Ascending aorta (tissue), 2 donors: ENCODE results near the gene SIRPG. TPM values are rescaled to one million over a fixed set of nuclear protein-coding genes. Genes with fewer than 3 reads are reported as not detected.

ENCODE experiments used
- DNase-seq, 2 donors: peaks; one replicate each; pipeline ENCODE4 v3.0.0-alpha.2; 2019; ENCODE audit warnings: low spot score in 2 of 2
- H3K27ac ChIP-seq, 2 donors: fragments of 200-600 bp; sonication (generic); one replicate each; pipeline ENCODE4 v1.5.1; 2016 to 2017; ENCODE audit warnings: mild to moderate bottlenecking in 1 of 2
- H3K27me3 ChIP-seq: fragments of 200-600 bp; sonication (generic); one replicate; pipeline ENCODE4 v1.5.1; 2017
- H3K36me3 ChIP-seq, 2 donors: fragments of 200-600 bp; sonication (generic); one replicate each; pipeline ENCODE4 v1.5.1; 2016
- H3K4me1 ChIP-seq, 2 donors: fragments of 200-600 bp; sonication (generic); one replicate each; pipeline ENCODE4 v1.5.1; 2016 to 2017; ENCODE audit warnings: mild to moderate bottlenecking in 1 of 2
- H3K4me3 ChIP-seq, 2 donors: fragments of 200-600 bp; sonication (generic); one replicate each; pipeline ENCODE4 v1.5.1; 2016 to 2017; ENCODE audit warnings: mild to moderate bottlenecking in 1 of 2
- H3K9me3 ChIP-seq, 2 donors: fragments of 200-600 bp; sonication (generic); one replicate each; pipeline ENCODE4 v1.5.1; 2016
- intact Hi-C: fragments of 100-400 bp; cut with DNase I; formaldehyde crosslinking; loops from one replicate; pipeline ENCODE4 v1.15.1; 2023
- total RNA-seq: library from RNA; depleted of rRNA; stranded (reverse); fragments of >200 nt; gene quantifications from one replicate; pipeline ENCODE4 v1.1.0, GENCODE V29; 2016
- TF ChIP-seq, protein P1 (sequence below), 3 experiments: fragments of 200-600 bp in 2 of 3; fragments of 450-650 bp in 1 of 3; sonication (generic) in 2 of 3; IDR thresholded peaks; one replicate each; pipeline ENCODE4 v1.5.1; 2016 to 2019; ENCODE audit warnings: antibody characterized with exemption in 3 of 3, mild to moderate bottlenecking in 1 of 3, moderate library complexity in 1 of 3

Gene SIRPG
- total RNA-seq, 1 donor from 2014 or later, result not detected

DNA sequence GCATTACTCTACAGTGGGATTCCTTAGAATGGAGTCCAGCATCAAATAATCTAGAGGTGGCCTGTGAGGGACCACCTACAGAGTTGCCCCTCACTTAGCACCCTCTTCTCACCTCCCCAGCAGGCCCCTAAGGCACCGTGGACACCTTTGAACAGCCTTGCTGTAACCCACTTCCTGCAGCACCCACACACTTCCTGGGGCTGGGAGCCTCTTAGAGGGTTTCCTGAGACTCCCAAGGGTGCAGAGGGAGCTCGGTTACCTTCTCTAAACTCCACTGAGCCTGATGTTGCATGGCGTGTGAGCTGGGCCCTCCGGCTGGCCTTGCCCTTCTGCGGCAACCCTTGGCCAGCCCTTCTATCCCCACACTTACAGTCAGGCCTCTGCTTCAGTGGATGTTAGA lies 7.3 kb upstream of the SIRPG start:
- H3K4me3 ChIP-seq, result no peak overlapping the region
- no peak for DNase-seq
- H3K27me3 ChIP-seq, result no peaks in the 10 kb centered on the region
- intact Hi-C loops, result no loop called here
- H3K9me3 ChIP-seq, result no peaks in the 10 kb centered on the region
- H3K4me1 ChIP-seq, result no peaks in the 10 kb centered on the region
- no peak overlapping the region for H3K27ac ChIP-seq
- TF ChIP-seq, protein P1, sequence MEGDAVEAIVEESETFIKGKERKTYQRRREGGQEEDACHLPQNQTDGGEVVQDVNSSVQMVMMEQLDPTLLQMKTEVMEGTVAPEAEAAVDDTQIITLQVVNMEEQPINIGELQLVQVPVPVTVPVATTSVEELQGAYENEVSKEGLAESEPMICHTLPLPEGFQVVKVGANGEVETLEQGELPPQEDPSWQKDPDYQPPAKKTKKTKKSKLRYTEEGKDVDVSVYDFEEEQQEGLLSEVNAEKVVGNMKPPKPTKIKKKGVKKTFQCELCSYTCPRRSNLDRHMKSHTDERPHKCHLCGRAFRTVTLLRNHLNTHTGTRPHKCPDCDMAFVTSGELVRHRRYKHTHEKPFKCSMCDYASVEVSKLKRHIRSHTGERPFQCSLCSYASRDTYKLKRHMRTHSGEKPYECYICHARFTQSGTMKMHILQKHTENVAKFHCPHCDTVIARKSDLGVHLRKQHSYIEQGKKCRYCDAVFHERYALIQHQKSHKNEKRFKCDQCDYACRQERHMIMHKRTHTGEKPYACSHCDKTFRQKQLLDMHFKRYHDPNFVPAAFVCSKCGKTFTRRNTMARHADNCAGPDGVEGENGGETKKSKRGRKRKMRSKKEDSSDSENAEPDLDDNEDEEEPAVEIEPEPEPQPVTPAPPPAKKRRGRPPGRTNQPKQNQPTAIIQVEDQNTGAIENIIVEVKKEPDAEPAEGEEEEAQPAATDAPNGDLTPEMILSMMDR (IDR thresholded peaks at IDR 0.05), result no peak
- no peaks in the 10 kb centered on the region for H3K36me3 ChIP-seq

DNA sequence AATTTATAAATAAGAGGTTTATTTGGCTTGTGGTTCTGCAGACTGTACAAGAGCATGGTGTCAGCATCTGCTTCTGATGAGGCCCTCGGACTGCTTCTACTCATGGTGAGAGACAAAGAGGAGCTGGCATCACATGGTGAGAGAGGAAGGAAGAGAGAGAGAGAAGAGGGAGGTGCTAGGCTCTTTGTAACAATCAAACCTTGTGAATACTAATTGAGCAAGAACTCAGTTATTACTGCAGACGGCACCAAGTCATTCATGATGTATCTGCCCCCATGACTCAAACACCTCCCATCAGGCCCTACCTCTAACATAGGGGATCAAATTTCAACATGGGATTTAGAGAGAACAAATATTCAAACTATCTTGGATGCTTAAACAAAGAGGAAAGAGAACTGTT lies 6.3 kb upstream of the SIRPG start:
- no peaks in the 10 kb centered on the region for H3K4me1 ChIP-seq
- H3K9me3 ChIP-seq, result no peaks in the 10 kb centered on the region
- intact Hi-C loops, result no loop called here
- no peak overlapping the region for H3K4me3 ChIP-seq
- no peak overlapping the region for H3K27ac ChIP-seq
- DNase-seq, result no peak
- no peaks in the 10 kb centered on the region for H3K36me3 ChIP-seq
- TF ChIP-seq, protein P1 (IDR thresholded peaks at IDR 0.05), result no peak
- H3K27me3 ChIP-seq, result no peaks in the 10 kb centered on the region

DNA sequence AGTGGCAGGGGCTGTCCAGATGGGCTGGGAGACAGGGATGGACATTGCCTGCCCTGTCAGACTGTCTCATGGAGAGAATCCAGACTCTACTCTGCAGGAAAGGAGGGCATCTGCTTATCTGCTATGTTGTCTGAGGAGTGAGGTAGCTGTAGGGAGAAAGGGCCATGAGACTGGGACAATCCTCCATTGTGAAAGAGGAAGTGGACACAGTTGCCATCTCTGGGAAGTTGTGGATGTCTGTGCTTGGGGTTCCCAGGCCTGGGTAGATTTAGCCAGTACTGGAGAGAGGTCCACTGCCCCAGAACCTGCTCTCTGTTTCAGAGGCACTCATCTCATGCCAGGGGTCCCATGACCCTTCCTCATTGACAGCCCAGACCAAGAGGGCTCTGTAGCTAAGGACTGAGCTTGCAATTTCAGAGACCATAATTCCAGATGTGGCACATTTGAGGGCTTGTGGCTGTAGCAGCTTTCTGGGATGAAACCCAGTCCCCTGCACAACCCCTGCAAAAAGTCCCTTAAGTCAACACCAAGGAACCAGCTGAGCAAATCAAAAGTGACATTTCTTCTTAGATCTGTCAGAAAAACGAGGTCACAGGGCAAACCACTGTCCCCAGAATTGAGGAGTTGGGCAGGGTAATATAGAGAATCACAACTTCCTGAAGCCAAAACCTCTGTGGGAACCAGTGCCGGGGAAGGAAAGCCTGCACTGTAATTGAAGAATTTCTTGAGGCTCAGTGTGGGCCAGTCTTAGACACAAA lies 4.1 kb upstream of the SIRPG start:
- TF ChIP-seq, protein P1 (IDR thresholded peaks at IDR 0.05), result no peak
- no peaks in the 10 kb centered on the region for H3K4me1 ChIP-seq
- H3K36me3 ChIP-seq, result no peaks in the 10 kb centered on the region
- intact Hi-C loops, result no loop called here
- H3K27ac ChIP-seq, result no peak overlapping the region
- no peaks in the 10 kb centered on the region for H3K27me3 ChIP-seq
- no peak overlapping the region for H3K4me3 ChIP-seq
- no peaks in the 10 kb centered on the region for H3K9me3 ChIP-seq
- no peak for DNase-seq

DNA sequence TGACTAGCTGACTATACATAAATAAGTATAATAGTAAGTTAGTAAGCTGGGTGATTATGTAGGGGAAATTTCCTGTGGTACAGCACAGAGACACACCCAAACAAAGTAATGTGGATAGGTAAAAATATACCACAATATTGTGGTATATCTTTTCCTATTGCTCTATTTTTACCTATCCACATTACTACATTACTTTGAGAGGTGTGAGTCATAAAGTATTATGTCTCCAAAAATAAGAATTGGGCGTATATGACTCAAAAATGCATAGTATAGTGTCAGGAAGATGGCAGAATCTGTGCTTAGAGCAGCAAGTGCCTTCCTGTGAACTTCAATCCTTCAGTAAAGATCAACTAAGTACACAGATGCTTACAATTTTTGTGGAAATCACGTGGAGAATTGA lies 2.7 kb upstream of the SIRPG start:
- TF ChIP-seq, protein P1 (IDR thresholded peaks at IDR 0.05), result no peak
- H3K27me3 ChIP-seq, result no peaks in the 10 kb centered on the region
- intact Hi-C loops, result no loop called here
- H3K9me3 ChIP-seq, result no peaks in the 10 kb centered on the region
- no peak overlapping the region for H3K4me3 ChIP-seq
- H3K36me3 ChIP-seq, result no peaks in the 10 kb centered on the region
- no peaks in the 10 kb centered on the region for H3K4me1 ChIP-seq
- H3K27ac ChIP-seq, result no peak overlapping the region
- DNase-seq, result no peak

DNA sequence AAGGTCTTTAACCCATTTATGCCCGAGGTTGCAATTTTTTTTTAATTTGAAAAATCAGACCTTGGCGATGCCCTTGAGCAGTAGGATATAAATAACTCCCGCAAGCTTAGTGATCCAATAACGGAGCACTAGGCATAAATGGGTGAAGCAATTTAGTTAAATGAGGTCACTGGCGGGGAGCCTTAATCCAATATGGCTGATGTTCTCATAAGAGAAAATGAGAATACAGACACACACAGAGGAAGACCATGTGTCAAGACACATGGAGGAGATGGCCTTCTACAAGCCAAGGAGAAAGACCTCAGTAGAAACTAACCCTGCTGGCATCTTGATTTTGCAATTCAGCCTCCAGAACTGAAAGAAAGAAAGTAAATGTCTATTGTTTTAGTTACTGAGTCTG lies 735 bp downstream of the SIRPG start:
- DNase-seq, result no peak
- Histone ChIP-seq H3K27me3 (no peaks in the 10 kb centered on the region), H3K36me3 (no peaks in the 10 kb centered on the region), H3K4me3 (no peak overlapping the region), H3K9me3 (no peaks in the 10 kb centered on the region), H3K27ac (no peak overlapping the region), H3K4me1 (no peaks in the 10 kb centered on the region)
- TF ChIP-seq, protein P1 (IDR thresholded peaks at IDR 0.05), result no peak
- intact Hi-C loops, result no loop called here

DNA sequence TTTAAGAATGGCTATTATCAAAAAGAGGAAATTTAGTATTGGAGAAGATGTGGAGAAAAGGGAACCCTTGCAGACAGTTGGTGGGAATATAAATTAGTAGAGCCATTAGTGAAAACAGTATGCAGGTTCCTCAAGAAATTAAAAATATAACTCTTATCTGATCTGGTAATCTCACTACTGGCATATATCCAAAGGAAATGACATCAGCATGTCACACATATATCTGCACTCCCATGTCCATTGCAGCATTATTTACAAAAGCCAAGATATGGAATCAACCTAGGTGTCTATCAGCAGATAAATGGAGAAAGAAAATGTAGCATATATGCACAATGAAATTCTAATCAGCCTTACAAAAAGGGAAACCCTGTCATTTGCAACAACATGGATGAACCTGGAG lies 2.6 kb downstream of the SIRPG start:
- intact Hi-C loops, result no loop called here
- Histone ChIP-seq H3K27me3 (no peaks in the 10 kb centered on the region), H3K4me1 (no peaks in the 10 kb centered on the region), H3K4me3 (no peak overlapping the region), H3K9me3 (no peaks in the 10 kb centered on the region), H3K27ac (no peak overlapping the region), H3K36me3 (no peaks in the 10 kb centered on the region)
- no peak for DNase-seq
- TF ChIP-seq, protein P1 (IDR thresholded peaks at IDR 0.05), result no peak
